HepG2 (cell line): Measurements from ENCODE around the gene HYAL2. TPM values are rescaled to one million over a fixed set of nuclear protein-coding genes. Genes with fewer than 3 reads are reported as not detected.

Experiments
- ATF7-NPFF ChIP-seq: sonication (generic); formaldehyde crosslinking; IDR thresholded peaks from 2 replicates; pipeline ENCODE4 v1.8.1; 2023; ENCODE audit warnings: mild to moderate bottlenecking, low read depth, missing genetic modification reagents, moderate library complexity
- BORCS8-MEF2B ChIP-seq: sonication (generic); formaldehyde crosslinking; IDR thresholded peaks from 2 replicates; pipeline ENCODE4 v1.8.0; 2022; ENCODE audit warnings: mild to moderate bottlenecking, missing genetic modification reagents
- CENPX ChIP-seq: sonication (generic); formaldehyde crosslinking; IDR thresholded peaks from 2 replicates; pipeline ENCODE4 v1.9.0; 2021; ENCODE audit warnings: mild to moderate bottlenecking, missing genetic modification reagents, moderate library complexity
- IRF9 ChIP-seq: sonication (generic); formaldehyde crosslinking; IDR thresholded peaks from 2 replicates; pipeline ENCODE4 v1.8.0; 2022; ENCODE audit warnings: missing genetic modification reagents, mild to moderate bottlenecking, borderline replicate concordance
- NFIC ChIP-seq: IDR thresholded peaks from 2 replicates; pipeline ENCODE4 v1.6.1; 2012; ENCODE audit warnings: mild to moderate bottlenecking, low read length, inconsistent platforms
- NR2C2 ChIP-seq: sonication (generic); formaldehyde crosslinking; IDR thresholded peaks from 2 replicates; pipeline ENCODE4 v1.4.0; 2020; ENCODE audit warnings: missing genetic modification reagents, mild to moderate bottlenecking, moderate library complexity, borderline replicate concordance
- NR2F2 ChIP-seq: IDR thresholded peaks from 2 replicates; pipeline ENCODE4 v1.6.1; 2012; ENCODE audit warnings: low read depth, inconsistent platforms, borderline replicate concordance
- ZBTB14 ChIP-seq: sonication (generic); formaldehyde crosslinking; IDR thresholded peaks from 2 replicates; pipeline ENCODE4 v1.4.0; 2020; ENCODE audit warnings: missing genetic modification reagents
- ZNF235 ChIP-seq: sonication (generic); formaldehyde crosslinking; IDR thresholded peaks from 2 replicates; pipeline ENCODE4 v1.8.1; 2023; ENCODE audit warnings: mild to moderate bottlenecking, missing genetic modification reagents, borderline replicate concordance
- ZNF350 ChIP-seq: sonication (generic); formaldehyde crosslinking; IDR thresholded peaks from 2 replicates; pipeline ENCODE4 v1.4.0; 2020; ENCODE audit warnings: mild to moderate bottlenecking, low read depth, missing genetic modification reagents, borderline replicate concordance
- ZNF383 ChIP-seq: sonication (generic); formaldehyde crosslinking; IDR thresholded peaks from 2 replicates; pipeline ENCODE4 v1.4.0; 2020; ENCODE audit warnings: missing genetic modification reagents, mild to moderate bottlenecking, borderline replicate concordance
- ZNF770 ChIP-seq: sonication (generic); formaldehyde crosslinking; IDR thresholded peaks from 2 replicates; pipeline ENCODE4 v1.5.0; 2020; ENCODE audit warnings: mild to moderate bottlenecking, missing genetic modification reagents
- polyA plus RNA-seq, 8 experiments: library from polyadenylated mRNA; depleted of rRNA in 3 of 8; stranded (reverse) in 7 of 8; unstranded in 1 of 8; fragments of >200 nt; fragmentation: Illumina TruSeq in 4 of 8; extraction: Trizol in 4 of 8; gene quantifications; 2 replicates each; pipeline versions ENCODE4 v1.2.1 to v1.2.3, GENCODE V29; 2011 to 2016; ENCODE audit warnings: low read depth in 4 of 8, missing spikeins in 1 of 8, mixed read lengths in 1 of 8; ENCODE audit not compliant: insufficient read depth in 1 of 8
- total RNA-seq, 5 experiments: library from RNA; depleted of rRNA; stranded (reverse); fragments of >200 nt; fragmentation: Illumina TruSeq; extraction: Trizol; gene quantifications; 2 replicates each; pipeline ENCODE4 v1.2.3, GENCODE V29; 2016; ENCODE audit warnings: low read depth in 1 of 5
- TF ChIP-seq, protein P1 (sequence below): sonication (generic); formaldehyde crosslinking; IDR thresholded peaks from one replicate; pipeline ENCODE4 v1.5.1; 2020; ENCODE audit warnings: mild to moderate bottlenecking, missing genetic modification reagents; ENCODE audit errors: not compliant biosample characterization
- TF ChIP-seq, protein P2 (sequence below): sonication (generic); formaldehyde crosslinking; IDR thresholded peaks from 2 replicates; pipeline ENCODE4 v1.4.0; 2020; ENCODE audit warnings: low read depth, mild to moderate bottlenecking, missing genetic modification reagents

Gene HYAL2
- total and polyA plus RNA-seq, 2 of the 13 experiments (the other 11 are each of a cell fraction or from before 2014, with no cell fraction given): 76.2 to 102 TPM

GRCh38 chr3:50321336-50322114, 1.0 kb downstream of the HYAL2 start (continued):
- TF ChIP-seq, protein P1, sequence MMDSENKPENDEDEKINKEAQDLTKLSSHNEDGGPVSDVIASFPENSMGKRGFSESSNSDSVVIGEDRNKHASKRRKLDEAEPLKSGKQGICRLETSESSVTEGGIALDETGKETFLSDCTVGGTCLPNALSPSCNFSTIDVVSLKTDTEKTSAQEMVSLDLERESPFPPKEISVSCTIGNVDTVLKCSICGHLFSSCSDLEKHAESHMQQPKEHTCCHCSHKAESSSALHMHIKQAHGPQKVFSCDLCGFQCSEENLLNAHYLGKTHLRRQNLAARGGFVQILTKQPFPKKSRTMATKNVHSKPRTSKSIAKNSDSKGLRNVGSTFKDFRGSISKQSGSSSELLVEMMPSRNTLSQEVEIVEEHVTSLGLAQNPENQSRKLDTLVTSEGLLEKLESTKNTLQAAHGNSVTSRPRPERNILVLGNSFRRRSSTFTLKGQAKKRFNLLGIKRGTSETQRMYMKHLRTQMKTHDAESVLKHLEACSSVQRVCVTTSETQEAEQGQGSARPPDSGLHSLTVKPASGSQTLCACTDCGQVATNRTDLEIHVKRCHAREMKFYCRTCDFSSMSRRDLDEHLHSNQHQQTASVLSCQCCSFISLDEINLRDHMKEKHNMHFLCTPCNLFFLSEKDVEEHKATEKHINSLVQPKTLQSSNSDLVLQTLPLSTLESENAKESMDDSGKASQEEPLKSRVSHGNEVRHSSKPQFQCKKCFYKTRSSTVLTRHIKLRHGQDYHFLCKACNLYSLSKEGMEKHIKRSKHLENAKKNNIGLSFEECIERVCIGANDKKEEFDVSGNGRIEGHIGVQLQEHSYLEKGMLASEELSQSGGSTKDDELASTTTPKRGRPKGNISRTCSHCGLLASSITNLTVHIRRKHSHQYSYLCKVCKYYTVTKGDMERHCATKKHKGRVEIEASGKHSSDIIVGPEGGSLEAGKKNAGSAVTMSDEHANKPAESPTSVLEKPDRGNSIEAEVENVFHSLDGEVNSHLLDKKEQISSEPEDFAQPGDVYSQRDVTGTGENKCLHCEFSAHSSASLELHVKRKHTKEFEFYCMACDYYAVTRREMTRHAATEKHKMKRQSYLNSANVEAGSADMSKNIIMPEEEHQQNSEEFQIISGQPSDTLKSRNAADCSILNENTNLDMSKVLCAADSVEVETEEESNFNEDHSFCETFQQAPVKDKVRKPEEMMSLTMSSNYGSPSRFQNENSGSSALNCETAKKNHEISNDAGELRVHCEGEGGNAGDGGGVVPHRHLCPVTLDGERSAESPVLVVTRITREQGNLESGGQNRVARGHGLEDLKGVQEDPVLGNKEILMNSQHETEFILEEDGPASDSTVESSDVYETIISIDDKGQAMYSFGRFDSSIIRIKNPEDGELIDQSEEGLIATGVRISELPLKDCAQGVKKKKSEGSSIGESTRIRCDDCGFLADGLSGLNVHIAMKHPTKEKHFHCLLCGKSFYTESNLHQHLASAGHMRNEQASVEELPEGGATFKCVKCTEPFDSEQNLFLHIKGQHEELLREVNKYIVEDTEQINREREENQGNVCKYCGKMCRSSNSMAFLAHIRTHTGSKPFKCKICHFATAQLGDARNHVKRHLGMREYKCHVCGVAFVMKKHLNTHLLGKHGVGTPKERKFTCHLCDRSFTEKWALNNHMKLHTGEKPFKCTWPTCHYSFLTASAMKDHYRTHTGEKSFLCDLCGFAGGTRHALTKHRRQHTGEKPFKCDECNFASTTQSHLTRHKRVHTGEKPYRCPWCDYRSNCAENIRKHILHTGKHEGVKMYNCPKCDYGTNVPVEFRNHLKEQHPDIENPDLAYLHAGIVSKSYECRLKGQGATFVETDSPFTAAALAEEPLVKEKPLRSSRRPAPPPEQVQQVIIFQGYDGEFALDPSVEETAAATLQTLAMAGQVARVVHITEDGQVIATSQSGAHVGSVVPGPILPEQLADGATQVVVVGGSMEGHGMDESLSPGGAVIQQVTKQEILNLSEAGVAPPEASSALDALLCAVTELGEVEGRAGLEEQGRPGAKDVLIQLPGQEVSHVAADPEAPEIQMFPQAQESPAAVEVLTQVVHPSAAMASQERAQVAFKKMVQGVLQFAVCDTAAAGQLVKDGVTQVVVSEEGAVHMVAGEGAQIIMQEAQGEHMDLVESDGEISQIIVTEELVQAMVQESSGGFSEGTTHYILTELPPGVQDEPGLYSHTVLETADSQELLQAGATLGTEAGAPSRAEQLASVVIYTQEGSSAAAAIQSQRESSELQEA (CRISPR knock-in tag): no peak
- TF ChIP-seq CENPX (no peak), IRF9 (no peak), ZNF350 (peak; percentile 44), ZNF235 (CRISPR knock-in tag) (no peak), NR2C2 (CRISPR knock-in tag) (no peak), ATF7-NPFF (CRISPR knock-in tag) (peak; percentile 56; the same call in 1 of the 2 replicates), NFIC (no peak; the same call in 1 of the 2 replicates), NR2F2 (peak; percentile 51; the same call in 1 of the 2 replicates), BORCS8-MEF2B (no peak), ZNF770 (CRISPR knock-in tag) (peak; percentile 37; the same call in 1 of the 2 replicates), ZNF383 (CRISPR knock-in tag) (no peak), ZBTB14 (CRISPR knock-in tag) (no peak)
- TF ChIP-seq, protein P2, sequence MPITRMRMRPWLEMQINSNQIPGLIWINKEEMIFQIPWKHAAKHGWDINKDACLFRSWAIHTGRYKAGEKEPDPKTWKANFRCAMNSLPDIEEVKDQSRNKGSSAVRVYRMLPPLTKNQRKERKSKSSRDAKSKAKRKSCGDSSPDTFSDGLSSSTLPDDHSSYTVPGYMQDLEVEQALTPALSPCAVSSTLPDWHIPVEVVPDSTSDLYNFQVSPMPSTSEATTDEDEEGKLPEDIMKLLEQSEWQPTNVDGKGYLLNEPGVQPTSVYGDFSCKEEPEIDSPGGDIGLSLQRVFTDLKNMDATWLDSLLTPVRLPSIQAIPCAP: no peak
